MM.1S (cell line): ENCODE measurements around the gene ZNF628.

ENCODE experiments used
- DNase-seq: peaks from one replicate; pipeline ENCODE4 v3.0.0-alpha.2; 2015
- H2AFZ ChIP-seq: fragments of 300-600 bp; sonication (generic); 2 replicates; pipeline ENCODE4 v1.6.0; 2016; ENCODE audit warnings: antibody characterized with exemption, low read length
- H3F3A ChIP-seq: fragments of 300-600 bp; sonication (generic); 2 replicates; pipeline ENCODE4 v1.6.1; 2016; ENCODE audit warnings: mild to moderate bottlenecking, antibody characterized with exemption, low read length, moderate library complexity, mixed read lengths; ENCODE audit not compliant: insufficient read depth
- H3K27ac ChIP-seq: fragments of 300-600 bp; sonication (generic); 2 replicates; pipeline ENCODE4 v1.5.1; 2016; ENCODE audit warnings: mild to moderate bottlenecking, low read length
- H3K27me3 ChIP-seq: fragments of 300-600 bp; sonication (generic); replicated peaks from 2 replicates; pipeline ENCODE4 v1.6.0; 2016; ENCODE audit warnings: low read length; ENCODE audit not compliant: insufficient read depth
- H3K36me3 ChIP-seq: fragments of 300-600 bp; sonication (generic); replicated peaks from 2 replicates; pipeline ENCODE4 v1.6.1; 2016; ENCODE audit warnings: mild to moderate bottlenecking, low read length, mixed read lengths; ENCODE audit not compliant: insufficient read depth
- H3K4me1 ChIP-seq: fragments of 300-600 bp; sonication (generic); 2 replicates; pipeline ENCODE4 v1.6.1; 2016; ENCODE audit warnings: low read length, mixed read lengths
- H3K4me2 ChIP-seq: fragments of 300-600 bp; sonication (generic); 2 replicates; pipeline ENCODE4 v1.6.0; 2016; ENCODE audit warnings: low read depth, low read length
- H3K4me3 ChIP-seq: fragments of 300-600 bp; sonication (generic); 2 replicates; pipeline ENCODE4 v1.5.1; 2016; ENCODE audit warnings: low read length, mixed read lengths
- H3K79me2 ChIP-seq: fragments of 300-600 bp; sonication (generic); 2 replicates; pipeline ENCODE4 v1.6.1; 2016; ENCODE audit warnings: mixed run types, low read length, mixed read lengths
- H3K9ac ChIP-seq: fragments of 300-600 bp; sonication (generic); 2 replicates; pipeline ENCODE4 v1.6.1; 2016; ENCODE audit warnings: low read length, mixed read lengths
- H3K9me2 ChIP-seq: fragments of 300-600 bp; sonication (generic); replicated peaks from 2 replicates; pipeline ENCODE4 v1.6.1; 2016; ENCODE audit warnings: mild to moderate bottlenecking, low read length, mixed read lengths; ENCODE audit not compliant: insufficient read depth
- H3K9me3 ChIP-seq: fragments of 300-600 bp; sonication (generic); replicated peaks from 2 replicates; pipeline ENCODE4 v1.6.1; 2016; ENCODE audit warnings: mild to moderate bottlenecking, low read length, mixed read lengths; ENCODE audit not compliant: insufficient read depth
- H4K20me1 ChIP-seq: fragments of 300-600 bp; sonication (generic); 2 replicates; pipeline ENCODE4 v1.6.1; 2016; ENCODE audit warnings: mild to moderate bottlenecking, low read length, moderate library complexity, mixed read lengths; ENCODE audit not compliant: insufficient read depth
- EZH2 ChIP-seq: fragments of 300-600 bp; sonication (generic); optimal IDR thresholded peaks from 2 replicates; pipeline ENCODE3; 2017; ENCODE audit warnings: low read depth, mild to moderate bottlenecking, antibody characterized with exemption, low read length, mixed read lengths
- EZH2phosphoT487 ChIP-seq: fragments of 300-600 bp; sonication (generic); IDR thresholded peaks from 2 replicates; pipeline ENCODE4 v1.6.1; 2018; ENCODE audit warnings: antibody characterized with exemption, low read length
- TF ChIP-seq, protein P1 (sequence below): fragments of 300-600 bp; sonication (generic); IDR thresholded peaks from 2 replicates; pipeline ENCODE4 v1.5.1; 2016; ENCODE audit warnings: antibody characterized with exemption, low read length, mixed read lengths

ZNF628 gene

GRCh38 chr19:55527197-55528029, 51.0 kb downstream of the ZNF628 start:
- Histone ChIP-seq H3K4me1 (no peaks in the 10 kb centered on the region), H3K9ac (no peak overlapping the region), H3K4me3 (no peak overlapping the region), H3K27me3 (peaks cover 63% of the 10 kb centered on the region), H3K27ac (no peak overlapping the region), H3K9me3 (no peaks in the 10 kb centered on the region), H3K79me2 (no peaks in the 10 kb centered on the region), H3K9me2 (no peaks in the 10 kb centered on the region), H2AFZ (no peak overlapping the region), H3F3A (no peaks in the 10 kb centered on the region), H3K4me2 (no peak overlapping the region), H4K20me1 (no peaks in the 10 kb centered on the region), H3K36me3 (no peaks in the 10 kb centered on the region)
- TF ChIP-seq, protein P1, sequence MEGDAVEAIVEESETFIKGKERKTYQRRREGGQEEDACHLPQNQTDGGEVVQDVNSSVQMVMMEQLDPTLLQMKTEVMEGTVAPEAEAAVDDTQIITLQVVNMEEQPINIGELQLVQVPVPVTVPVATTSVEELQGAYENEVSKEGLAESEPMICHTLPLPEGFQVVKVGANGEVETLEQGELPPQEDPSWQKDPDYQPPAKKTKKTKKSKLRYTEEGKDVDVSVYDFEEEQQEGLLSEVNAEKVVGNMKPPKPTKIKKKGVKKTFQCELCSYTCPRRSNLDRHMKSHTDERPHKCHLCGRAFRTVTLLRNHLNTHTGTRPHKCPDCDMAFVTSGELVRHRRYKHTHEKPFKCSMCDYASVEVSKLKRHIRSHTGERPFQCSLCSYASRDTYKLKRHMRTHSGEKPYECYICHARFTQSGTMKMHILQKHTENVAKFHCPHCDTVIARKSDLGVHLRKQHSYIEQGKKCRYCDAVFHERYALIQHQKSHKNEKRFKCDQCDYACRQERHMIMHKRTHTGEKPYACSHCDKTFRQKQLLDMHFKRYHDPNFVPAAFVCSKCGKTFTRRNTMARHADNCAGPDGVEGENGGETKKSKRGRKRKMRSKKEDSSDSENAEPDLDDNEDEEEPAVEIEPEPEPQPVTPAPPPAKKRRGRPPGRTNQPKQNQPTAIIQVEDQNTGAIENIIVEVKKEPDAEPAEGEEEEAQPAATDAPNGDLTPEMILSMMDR, result no peak
- no peak for TF ChIP-seq EZH2phosphoT487
- TF ChIP-seq EZH2, result no peak
- no peak for DNase-seq

DNA sequence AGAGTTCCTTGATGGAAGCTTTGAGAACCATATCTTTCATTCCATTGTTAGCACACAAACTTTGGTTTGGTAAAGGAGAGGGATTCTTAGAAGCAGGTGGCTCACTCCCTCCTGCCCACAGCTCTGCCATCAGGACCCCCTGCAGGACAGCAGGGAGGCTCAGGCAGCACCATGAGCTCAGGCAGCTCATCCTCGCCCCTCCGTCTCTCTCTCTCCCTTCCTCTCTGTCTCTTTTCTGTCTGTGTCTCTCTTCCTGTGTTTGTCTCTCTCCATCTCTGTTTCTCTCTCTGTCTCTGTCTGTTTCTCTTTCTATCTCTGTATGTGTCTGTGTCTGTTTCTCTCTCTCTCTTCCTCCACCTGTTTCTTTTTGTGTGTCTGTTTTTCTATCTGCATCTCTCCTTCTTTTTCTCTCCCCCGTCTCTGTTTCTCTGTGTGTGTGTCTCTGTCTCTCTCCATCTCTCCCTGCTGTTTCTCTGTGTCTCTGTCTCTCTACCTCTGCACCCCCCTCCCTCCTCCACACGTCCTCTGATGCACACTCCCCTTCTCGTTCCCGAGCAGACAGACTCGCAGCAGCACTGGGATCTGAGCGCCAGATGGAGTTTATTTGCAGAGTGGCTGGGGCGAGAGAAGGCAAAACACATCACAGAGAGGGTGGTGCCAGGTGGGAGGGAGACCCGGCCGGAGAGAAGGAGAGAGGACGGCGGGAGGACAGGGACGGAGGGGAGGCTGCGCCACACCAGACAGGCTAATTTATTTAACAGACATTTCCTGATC, 51.8 kb downstream of the ZNF628 start:
- DNase-seq, result no peak
- Histone ChIP-seq H3F3A (no peaks in the 10 kb centered on the region), H3K27ac (no peak overlapping the region), H3K4me2 (no peak overlapping the region), H3K79me2 (no peaks in the 10 kb centered on the region), H3K4me3 (no peak overlapping the region), H3K9ac (no peak overlapping the region), H4K20me1 (no peaks in the 10 kb centered on the region), H3K4me1 (no peaks in the 10 kb centered on the region), H2AFZ (no peak overlapping the region), H3K27me3 (peaks cover 63% of the 10 kb centered on the region), H3K9me2 (no peaks in the 10 kb centered on the region), H3K36me3 (no peaks in the 10 kb centered on the region), H3K9me3 (no peaks in the 10 kb centered on the region)
- TF ChIP-seq, protein P1, result no peak
- TF ChIP-seq EZH2 (no peak), EZH2phosphoT487 (no peak)

GRCh38 chr19:55529636-55530234, 53.3 kb downstream of the ZNF628 start:
- Histone ChIP-seq H3K79me2 (no peaks in the 10 kb centered on the region), H4K20me1 (no peaks in the 10 kb centered on the region), H3K36me3 (no peaks in the 10 kb centered on the region), H3K9me3 (no peaks in the 10 kb centered on the region), H3K27ac (no peak overlapping the region), H3K9me2 (no peaks in the 10 kb centered on the region), H2AFZ (no peak overlapping the region), H3K9ac (no peak overlapping the region), H3K4me2 (no peak overlapping the region), H3K4me3 (no peak overlapping the region), H3K4me1 (no peaks in the 10 kb centered on the region), H3F3A (no peaks in the 10 kb centered on the region), H3K27me3 (peaks cover 57% of the 10 kb centered on the region)
- no peak for DNase-seq
- no peak for TF ChIP-seq EZH2
- TF ChIP-seq, protein P1, result no peak
- no peak for TF ChIP-seq EZH2phosphoT487
